ENCODE data around the gene KCTD6. TPM values are rescaled to one million over a fixed set of nuclear protein-coding genes. Genes with fewer than 3 reads are reported as not detected.

The KCTD6 gene
- total and polyA plus RNA-seq, 2 donors = 10.7 to 28.2 TPM

DNA sequence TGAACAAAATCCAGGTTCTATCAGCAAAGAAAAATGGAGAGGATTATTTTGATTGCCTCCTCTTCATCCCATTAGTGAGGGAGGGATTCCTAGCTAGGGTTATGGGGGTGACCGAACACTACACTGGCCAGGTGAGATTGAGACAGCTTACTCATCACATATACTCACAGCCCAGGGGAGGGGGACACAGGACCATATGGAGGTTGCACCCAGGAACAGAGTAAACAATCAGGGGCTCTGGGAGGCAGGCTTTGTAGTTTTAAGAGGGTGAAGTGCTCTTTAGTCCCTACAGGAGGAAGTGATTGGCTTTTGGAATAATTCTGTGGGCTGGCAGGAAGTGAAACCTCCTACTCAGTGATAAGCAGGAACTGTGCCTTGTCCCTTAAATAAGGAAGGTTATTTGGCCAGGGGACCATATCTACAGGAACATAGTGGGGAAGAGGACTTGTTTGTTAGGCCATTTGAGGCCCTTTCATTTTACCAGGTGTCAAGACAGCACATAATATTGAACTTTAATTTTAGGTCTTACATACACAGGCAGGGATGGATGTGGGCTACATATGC, 17.5 kb upstream of the KCTD6 start:
- no peak overlapping the region for H3K4me3 ChIP-seq (ENCODE audit: low read depth, low read length)
- WGBS = 92% methylated on average over 1 of the region's 1 CpG

GRCh38 chr3:58474967-58475578, 16.8 kb upstream of the KCTD6 start:
- Histone ChIP-seq H3K27ac (ENCODE audit: low read depth) (no peak overlapping the region), H3K36me3 (ENCODE audit: insufficient read depth) (no peaks in the 10 kb centered on the region), H3K4me1 (ENCODE audit: insufficient read depth) (no peaks in the 10 kb centered on the region), H3K4me3 (ENCODE audit: low read depth, low read length) (no peak overlapping the region)
- DNase-seq (ENCODE audit: extremely low spot score) = no peak
- WGBS = 60% methylated on average over 3 of the region's 3 CpGs

More for the DNA sequence above, 17.5 kb upstream of the KCTD6 start:
- no peaks in the 10 kb centered on the region for H3K4me1 ChIP-seq (ENCODE audit: insufficient read depth)
- H3K36me3 ChIP-seq (ENCODE audit: insufficient read depth) = no peaks in the 10 kb centered on the region
- H3K27ac ChIP-seq (ENCODE audit: low read depth) = no peak overlapping the region
- DNase-seq (ENCODE audit: extremely low spot score) = no peak

DNA sequence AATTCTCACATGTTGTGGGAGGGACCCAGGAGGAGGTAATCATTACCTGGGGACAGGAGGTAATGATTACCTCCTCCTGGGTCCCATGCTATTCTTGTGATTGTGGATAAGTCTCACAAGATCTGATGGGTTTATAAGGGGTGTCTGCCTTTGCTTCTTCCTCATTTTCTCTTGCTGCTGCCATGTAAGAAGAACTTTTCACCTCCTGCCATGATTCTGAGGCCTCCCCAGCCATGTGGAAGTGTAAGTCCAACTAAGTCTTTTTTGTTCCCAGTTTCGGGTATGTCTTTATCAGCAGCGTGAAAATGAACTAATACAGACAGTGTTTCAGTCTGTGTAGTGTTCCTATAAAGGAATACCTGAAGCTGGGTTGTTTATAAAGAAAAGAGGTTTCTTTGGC, 13.1 kb upstream of the KCTD6 start:
- no peak overlapping the region for H3K4me3 ChIP-seq (ENCODE audit: low read depth, low read length)
- H3K36me3 ChIP-seq (ENCODE audit: insufficient read depth) = no peaks in the 10 kb centered on the region
- H3K4me1 ChIP-seq (ENCODE audit: insufficient read depth) = no peaks in the 10 kb centered on the region
- WGBS = 87% methylated on average over 2 of the region's 2 CpGs
- no peak overlapping the region for H3K27ac ChIP-seq (ENCODE audit: low read depth)
- no peak for DNase-seq (ENCODE audit: extremely low spot score)

DNA sequence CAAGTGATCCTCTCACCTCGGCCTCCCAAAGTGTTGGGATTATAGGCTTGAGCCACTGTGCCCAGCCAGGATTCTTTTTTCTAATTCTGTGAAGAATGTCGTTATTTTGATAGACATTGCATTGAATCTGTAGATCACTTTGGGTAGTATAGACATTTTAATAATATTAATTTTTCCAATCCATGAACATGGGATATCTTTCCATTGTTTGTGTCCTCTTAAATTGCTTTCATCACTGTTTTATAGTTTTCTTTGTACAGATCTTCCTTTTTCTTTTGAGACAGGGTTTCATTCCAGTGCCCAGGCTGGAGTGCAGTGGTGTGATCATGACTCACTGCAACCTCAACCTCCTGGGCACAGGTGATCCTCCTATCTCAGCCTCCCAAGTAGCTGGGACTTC, 11.6 kb upstream of the KCTD6 start:
- Histone ChIP-seq H3K27ac (ENCODE audit: low read depth) (no peak overlapping the region), H3K4me1 (ENCODE audit: insufficient read depth) (peaks cover 3% of the 10 kb centered on the region), H3K4me3 (ENCODE audit: low read depth, low read length) (no peak overlapping the region), H3K36me3 (ENCODE audit: insufficient read depth) (no peaks in the 10 kb centered on the region)
- 86% methylated on average over 2 of the region's 2 CpGs for WGBS
- DNase-seq (ENCODE audit: extremely low spot score) = no peak

GRCh38 chr3:58482917-58483636, 8.8 kb upstream of the KCTD6 start:
- DNase-seq (ENCODE audit: extremely low spot score) = no peak
- H3K4me3 ChIP-seq (ENCODE audit: low read depth, low read length) = no peak overlapping the region
- peaks cover 3% of the 10 kb centered on the region for H3K4me1 ChIP-seq (ENCODE audit: insufficient read depth)
- no peaks in the 10 kb centered on the region for H3K36me3 ChIP-seq (ENCODE audit: insufficient read depth)
- H3K27ac ChIP-seq (ENCODE audit: low read depth) = no peak overlapping the region
- WGBS = 69% methylated on average over 8 of the region's 8 CpGs

DNA sequence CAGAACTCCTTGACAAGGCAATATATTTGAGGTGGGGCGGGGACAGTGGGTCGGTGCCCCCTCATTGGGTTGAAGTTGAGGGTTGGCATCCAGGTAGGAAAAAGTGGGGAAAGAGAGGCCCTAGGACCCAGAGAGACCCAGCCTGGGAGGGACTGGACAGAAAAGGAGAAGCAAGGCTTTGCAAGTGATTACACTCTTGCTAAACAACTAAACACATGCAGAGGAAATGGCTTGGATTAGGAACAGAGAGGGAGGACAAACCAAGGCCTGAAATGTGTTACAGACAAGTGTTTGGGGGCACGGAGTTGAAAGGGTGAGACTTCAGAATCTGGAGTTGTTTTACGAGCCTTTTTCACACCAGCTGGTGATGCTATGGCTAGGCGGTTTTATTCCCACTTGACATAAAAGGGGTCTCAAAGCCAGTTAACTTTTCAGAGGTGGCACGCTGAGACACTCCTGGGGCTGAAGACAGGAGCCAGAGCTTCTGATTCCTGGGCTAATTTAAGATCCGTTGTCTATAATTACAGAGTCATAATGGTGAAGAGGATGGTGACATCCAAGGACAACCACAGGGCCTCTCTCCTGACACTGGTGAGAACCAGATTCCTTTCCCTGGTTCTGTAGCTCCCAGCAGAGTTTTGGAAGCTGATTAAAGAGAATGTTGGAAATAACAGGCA, 7.7 kb upstream of the KCTD6 start:
- H3K4me3 ChIP-seq (ENCODE audit: low read depth, low read length) = no peak overlapping the region

DNA sequence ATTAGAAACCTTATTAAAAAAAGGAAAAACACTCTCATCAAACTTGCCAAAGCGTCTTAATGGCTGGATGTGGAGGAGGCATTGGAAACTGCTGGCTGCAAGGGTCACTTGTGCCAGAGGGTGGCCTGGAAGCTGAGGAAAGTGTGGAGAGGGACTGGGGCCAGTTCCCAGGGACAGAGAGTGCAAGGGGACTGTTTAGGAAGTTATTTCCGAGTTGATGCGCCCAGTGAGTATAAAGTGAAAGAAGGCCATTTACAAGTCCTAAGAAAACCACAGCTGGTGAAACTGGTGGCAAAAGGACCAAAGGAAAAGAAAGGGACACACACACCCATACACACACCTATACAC, 7.2 kb upstream of the KCTD6 start:
- no peak for DNase-seq (ENCODE audit: extremely low spot score)
- WGBS = 77% methylated on average over 3 of the region's 3 CpGs
- H3K4me3 ChIP-seq (ENCODE audit: low read depth, low read length) = no peak overlapping the region
- H3K4me1 ChIP-seq (ENCODE audit: insufficient read depth) = peaks cover 3% of the 10 kb centered on the region
- no peaks in the 10 kb centered on the region for H3K36me3 ChIP-seq (ENCODE audit: insufficient read depth)
- no peak overlapping the region for H3K27ac ChIP-seq (ENCODE audit: low read depth)

More for the DNA sequence above, 7.7 kb upstream of the KCTD6 start:
- DNase-seq (ENCODE audit: extremely low spot score) = no peak
- no peaks in the 10 kb centered on the region for H3K36me3 ChIP-seq (ENCODE audit: insufficient read depth)
- H3K27ac ChIP-seq (ENCODE audit: low read depth) = no peak overlapping the region
- peaks cover 3% of the 10 kb centered on the region for H3K4me1 ChIP-seq (ENCODE audit: insufficient read depth)
- 65% methylated on average over 7 of the region's 7 CpGs for WGBS

DNA sequence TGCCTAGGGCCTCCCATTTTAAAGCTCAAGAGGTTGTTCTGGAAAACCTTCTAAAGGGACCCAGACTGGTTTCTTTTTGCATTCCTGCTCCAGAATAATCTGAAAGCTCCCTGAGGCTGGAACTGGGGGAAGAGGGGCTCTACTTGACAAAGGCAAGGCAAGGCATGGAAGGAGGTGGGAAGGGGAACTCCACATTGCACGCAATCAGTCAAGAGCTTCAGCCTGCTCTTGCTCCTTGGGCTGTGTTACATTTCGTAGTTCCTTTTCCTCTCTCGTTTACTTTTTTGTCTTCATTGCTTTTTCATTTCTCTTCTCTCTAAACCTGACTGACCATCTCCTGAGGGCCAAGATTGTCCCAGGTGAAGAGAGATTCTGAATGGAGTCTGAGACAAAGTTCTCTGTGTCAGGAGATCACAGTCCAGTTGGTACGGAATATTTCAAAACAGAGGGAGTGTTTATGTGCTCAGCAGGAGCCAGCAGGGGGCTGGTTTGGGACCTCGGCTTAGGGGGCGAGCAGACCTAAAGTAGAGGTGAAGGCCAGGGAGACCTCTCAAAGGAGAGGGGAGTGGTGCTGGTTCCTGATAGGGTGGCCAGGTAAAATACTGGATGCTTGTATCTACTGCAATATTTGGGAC, 6.0 kb upstream of the KCTD6 start:
- peaks cover 3% of the 10 kb centered on the region for H3K4me1 ChIP-seq (ENCODE audit: insufficient read depth)
- H3K4me3 ChIP-seq (ENCODE audit: low read depth, low read length) = no peak overlapping the region
- 84% methylated on average over 6 of the region's 6 CpGs for WGBS
- no peak for DNase-seq (ENCODE audit: extremely low spot score)
- H3K36me3 ChIP-seq (ENCODE audit: insufficient read depth) = no peaks in the 10 kb centered on the region
- H3K27ac ChIP-seq (ENCODE audit: low read depth) = no peak overlapping the region

- H3K27ac ChIP-seq (ENCODE audit: low read depth) = no peak overlapping the region
- 64% methylated on average over 18 of the region's 18 CpGs for WGBS
- H3K4me1 ChIP-seq (ENCODE audit: insufficient read depth) = peaks cover 3% of the 10 kb centered on the region
- H3K36me3 ChIP-seq (ENCODE audit: insufficient read depth) = no peaks in the 10 kb centered on the region
- no peak overlapping the region for H3K4me3 ChIP-seq (ENCODE audit: low read depth, low read length)
- no peak for DNase-seq (ENCODE audit: extremely low spot score)
These were observed 4.6 kb upstream of the KCTD6 start for GRCh38 chr3:58487140-58487886.

- DNase-seq (ENCODE audit: extremely low spot score) = no peak
- Histone ChIP-seq H3K4me3 (ENCODE audit: low read depth, low read length) (no peak overlapping the region), H3K27ac (ENCODE audit: low read depth) (no peak overlapping the region), H3K4me1 (ENCODE audit: insufficient read depth) (peaks cover 2% of the 10 kb centered on the region), H3K36me3 (ENCODE audit: insufficient read depth) (no peaks in the 10 kb centered on the region)
- WGBS = 41% methylated on average over 2 of the region's 2 CpGs
These were observed 2.9 kb upstream of the KCTD6 start for GRCh38 chr3:58488967-58489366.

DNA sequence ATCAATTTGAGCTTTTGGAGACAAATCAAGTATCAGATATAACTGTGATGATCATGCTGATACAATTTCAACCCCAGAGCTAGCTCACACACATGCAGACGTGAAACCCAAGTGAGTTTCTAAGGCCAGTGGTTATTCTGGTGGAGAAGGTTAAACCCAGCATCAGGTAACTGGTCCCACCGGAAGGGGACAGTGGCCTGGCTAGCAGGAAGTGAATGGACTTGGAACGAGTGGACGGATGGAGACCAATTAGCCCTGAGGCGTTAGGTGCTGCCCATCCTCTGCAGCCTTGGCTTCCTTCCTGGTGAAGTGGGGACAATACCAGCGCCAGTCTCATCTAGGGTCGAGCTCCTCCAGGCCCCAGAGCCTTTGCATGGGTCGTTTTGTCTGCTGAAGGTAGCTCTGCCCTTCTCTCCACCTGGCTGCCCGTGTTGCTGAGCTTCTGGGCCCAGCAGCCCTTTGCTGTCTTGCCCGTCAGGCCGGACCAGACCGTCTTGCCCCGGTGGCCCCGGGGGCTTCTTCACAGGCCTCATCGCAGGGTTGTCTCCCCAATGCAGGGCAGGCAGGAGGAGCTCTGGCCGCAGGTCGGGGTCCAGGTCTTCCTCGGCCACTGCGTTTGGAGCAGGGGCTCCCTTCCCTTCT, 915 bp upstream of the KCTD6 start:
- 74% methylated on average over 19 of the region's 19 CpGs for WGBS
- Histone ChIP-seq H3K27ac (ENCODE audit: low read depth) (peak overlapping the region; percentile 54), H3K36me3 (ENCODE audit: insufficient read depth) (no peaks in the 10 kb centered on the region), H3K4me3 (ENCODE audit: low read depth, low read length) (peak overlapping the region; percentile 95), H3K4me1 (ENCODE audit: insufficient read depth) (no peaks in the 10 kb centered on the region)
- DNase-seq (ENCODE audit: extremely low spot score) = no peak

GRCh38 chr3:58492494-58492905, 604 bp downstream of the KCTD6 start:
- H3K36me3 ChIP-seq (ENCODE audit: insufficient read depth) = no peaks in the 10 kb centered on the region
- H3K4me3 ChIP-seq (ENCODE audit: low read depth, low read length) = peak overlapping the region; percentile 95
- no peak overlapping the region for H3K27ac ChIP-seq (ENCODE audit: low read depth)
- no peaks in the 10 kb centered on the region for H3K4me1 ChIP-seq (ENCODE audit: insufficient read depth)
- WGBS = 1% methylated on average over 15 of the region's 15 CpGs
- no peak for DNase-seq (ENCODE audit: extremely low spot score)

GRCh38 chr3:58494107-58494506, 2.2 kb downstream of the KCTD6 start:
- Histone ChIP-seq H3K36me3 (ENCODE audit: insufficient read depth) (no peaks in the 10 kb centered on the region), H3K4me3 (ENCODE audit: low read depth, low read length) (no peak overlapping the region), H3K4me1 (ENCODE audit: insufficient read depth) (no peaks in the 10 kb centered on the region), H3K27ac (ENCODE audit: low read depth) (no peak overlapping the region)
- 37% methylated on average over 3 of the region's 3 CpGs for WGBS
- no peak for DNase-seq (ENCODE audit: extremely low spot score)

Measured in urinary bladder (tissue), 4 donors.